NCI-H446 treated with DMSO at 0.1 percent for 48 hours (cell line): ENCODE data around the gene PFKFB1.
"Not testable (repeated sequence)": the region's sequence is repeated elsewhere in the genome, so short reads cannot be mapped to it uniquely, and the experiment has no call there.

Experiments used
- DNase-seq: peaks from one replicate; lab custom pipeline; 2025; lab: John Stamatoyannopoulos, UW

The PFKFB1 gene

GRCh38 chrX:54992911-54993622, 921 bp downstream of the PFKFB1 start:
- no peak for DNase-seq

DNA sequence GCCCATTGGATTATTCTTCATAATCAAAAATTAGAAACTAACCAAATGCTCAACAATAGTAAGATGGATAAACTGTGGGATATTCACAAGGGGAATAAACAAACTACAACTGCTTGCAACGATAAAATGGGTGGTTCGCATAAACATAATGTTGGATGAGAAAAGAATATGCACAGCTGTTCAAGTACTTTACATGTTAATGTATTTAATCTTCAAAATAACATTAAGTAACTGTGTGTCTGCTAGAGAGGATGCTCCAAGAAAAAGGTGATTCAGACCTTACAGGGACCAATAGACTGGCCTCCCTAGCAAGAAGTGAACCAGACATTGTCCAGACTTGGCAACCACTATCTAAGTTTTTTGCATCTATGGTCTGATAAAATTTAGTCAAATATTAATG, 2.3 kb downstream of the PFKFB1 start:
- no peak for DNase-seq

- DNase-seq, result not testable (repeated sequence)
These were observed 10.7 kb downstream of the PFKFB1 start for GRCh38 chrX:54983306-54983705.

DNA sequence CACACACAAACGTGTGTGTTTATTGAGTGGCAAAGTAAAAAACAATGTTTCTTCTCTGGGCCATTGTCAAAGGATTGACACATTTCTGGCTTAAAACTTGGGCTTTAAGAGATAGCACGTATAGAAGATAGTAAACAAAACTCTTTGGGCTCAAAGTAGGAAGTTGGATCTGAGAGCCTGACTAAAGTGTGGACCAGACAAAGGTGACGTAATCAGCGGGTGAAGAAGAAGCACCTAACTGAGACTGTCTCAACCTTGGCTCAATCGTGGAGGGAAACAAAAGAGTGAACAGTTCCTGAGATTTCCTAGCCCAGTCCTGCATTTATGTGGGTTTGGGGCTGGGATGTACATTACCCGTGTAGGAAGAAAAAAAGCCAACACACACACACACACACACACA, 13.7 kb downstream of the PFKFB1 start:
- DNase-seq, result no peak

- DNase-seq, result no peak
These were observed 14.6 kb downstream of the PFKFB1 start for GRCh38 chrX:54979432-54979831.

GRCh38 chrX:54978448-54978847, 15.5 kb downstream of the PFKFB1 start:
- DNase-seq, result no peak

GRCh38 chrX:54977387-54977786, 16.6 kb downstream of the PFKFB1 start:
- DNase-seq, result no peak

- DNase-seq, result no peak
These were observed 29.1 kb downstream of the PFKFB1 start for GRCh38 chrX:54964766-54965497.

- no peak for DNase-seq
These were observed 32.2 kb downstream of the PFKFB1 start for GRCh38 chrX:54961750-54962149.

DNA sequence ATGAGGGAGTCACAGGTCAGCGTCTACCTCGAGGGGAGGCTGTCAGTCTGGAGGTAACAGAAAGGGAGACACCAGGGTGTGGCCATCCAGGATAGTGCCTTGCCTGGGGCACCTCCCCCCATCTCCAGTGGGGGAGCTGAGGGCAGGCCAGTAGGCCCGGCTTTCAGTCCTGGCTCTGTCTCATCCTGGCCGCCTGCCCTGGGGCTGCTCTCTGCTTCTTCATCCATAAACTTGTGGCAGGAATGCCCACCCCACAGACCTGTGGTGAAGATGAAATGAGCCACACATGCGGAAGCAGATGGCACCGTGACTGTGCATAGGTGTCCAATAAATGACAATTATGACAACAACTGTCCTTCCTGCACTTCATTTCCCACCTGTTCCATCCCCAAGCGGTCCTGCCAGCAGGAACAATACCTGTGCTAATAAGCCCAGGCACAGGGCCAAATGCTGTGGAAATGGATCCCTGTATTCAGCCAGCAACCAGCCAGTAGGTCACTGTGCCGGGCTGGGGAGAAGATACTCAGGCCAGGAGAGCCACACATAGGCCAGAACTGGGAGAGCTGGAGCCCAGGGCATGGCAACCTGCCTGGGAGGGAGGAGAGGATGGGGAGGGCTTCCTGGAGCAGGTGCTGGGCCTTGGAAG, 43.1 kb downstream of the PFKFB1 start:
- no peak for DNase-seq

- DNase-seq, result no peak
These were observed 48.8 kb downstream of the PFKFB1 start for GRCh38 chrX:54945224-54945623.

DNA sequence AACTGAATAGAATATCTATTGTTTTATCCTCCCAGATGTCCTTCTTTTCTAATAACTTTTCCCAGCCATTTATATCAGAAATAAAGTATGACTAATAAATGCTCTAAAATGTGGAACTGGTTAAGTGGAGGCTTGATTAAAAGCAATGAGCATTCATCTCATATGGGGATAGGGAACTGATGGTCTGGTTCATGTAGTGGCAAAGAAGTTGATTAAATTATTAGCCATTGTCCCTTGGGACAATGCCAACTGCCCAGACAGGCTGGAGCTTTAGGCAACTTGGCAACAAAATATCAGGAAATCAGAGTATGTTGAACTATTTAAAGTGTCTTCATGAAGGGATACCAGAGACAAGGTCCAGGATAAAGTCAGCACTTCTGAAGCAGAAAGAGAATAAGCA, 49.2 kb downstream of the PFKFB1 start:
- DNase-seq, result no peak

DNA sequence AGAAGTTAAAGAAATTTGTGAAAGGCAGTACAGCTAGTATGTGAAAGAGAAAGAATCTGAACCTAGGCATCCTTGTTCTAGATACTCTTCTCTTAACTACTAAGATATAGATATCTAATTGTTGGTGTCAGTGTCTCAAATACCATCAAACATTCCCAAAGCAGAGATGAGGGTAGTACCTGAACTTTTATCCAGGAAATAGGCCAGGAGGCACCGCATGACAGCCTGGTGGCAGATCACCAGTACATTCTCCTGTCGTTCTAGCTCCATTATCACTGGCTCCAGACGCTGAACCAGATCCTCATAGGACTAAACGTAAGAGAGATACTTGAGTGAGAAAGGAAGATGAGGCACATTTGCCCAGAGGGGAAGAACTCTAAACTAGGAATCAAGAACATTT, 56.6 kb downstream of the PFKFB1 start:
- DNase-seq, result no peak

GRCh38 chrX:54935306-54935705, 58.7 kb downstream of the PFKFB1 start:
- DNase-seq, result no peak

GRCh38 chrX:54934890-54935289, 59.1 kb downstream of the PFKFB1 start:
- no peak for DNase-seq

DNA sequence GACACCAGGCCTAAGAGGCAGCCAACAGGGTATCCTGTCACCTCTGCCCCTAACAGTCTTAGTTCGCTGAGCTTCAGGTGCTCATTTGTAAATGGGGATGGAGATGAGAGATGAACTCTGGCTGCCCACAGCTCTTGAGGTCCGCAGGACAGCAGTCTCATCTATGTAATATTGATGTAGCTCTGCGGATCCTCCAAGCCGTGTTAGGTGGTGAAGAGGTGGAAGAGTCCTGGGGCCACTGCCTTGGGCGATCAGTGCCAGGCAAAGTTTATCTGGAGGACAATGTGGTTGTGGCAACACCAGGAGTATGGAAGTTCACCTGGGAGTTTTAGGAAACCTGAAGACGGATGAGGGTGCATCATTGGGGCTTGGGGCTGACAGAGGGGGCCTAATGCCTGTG, 59.9 kb downstream of the PFKFB1 start:
- DNase-seq, result no peak

- no peak for DNase-seq
These were observed 60.7 kb downstream of the PFKFB1 start for GRCh38 chrX:54933150-54933826.

- DNase-seq, result no peak
These were observed 62.9 kb downstream of the PFKFB1 start for GRCh38 chrX:54931107-54931506.

DNA sequence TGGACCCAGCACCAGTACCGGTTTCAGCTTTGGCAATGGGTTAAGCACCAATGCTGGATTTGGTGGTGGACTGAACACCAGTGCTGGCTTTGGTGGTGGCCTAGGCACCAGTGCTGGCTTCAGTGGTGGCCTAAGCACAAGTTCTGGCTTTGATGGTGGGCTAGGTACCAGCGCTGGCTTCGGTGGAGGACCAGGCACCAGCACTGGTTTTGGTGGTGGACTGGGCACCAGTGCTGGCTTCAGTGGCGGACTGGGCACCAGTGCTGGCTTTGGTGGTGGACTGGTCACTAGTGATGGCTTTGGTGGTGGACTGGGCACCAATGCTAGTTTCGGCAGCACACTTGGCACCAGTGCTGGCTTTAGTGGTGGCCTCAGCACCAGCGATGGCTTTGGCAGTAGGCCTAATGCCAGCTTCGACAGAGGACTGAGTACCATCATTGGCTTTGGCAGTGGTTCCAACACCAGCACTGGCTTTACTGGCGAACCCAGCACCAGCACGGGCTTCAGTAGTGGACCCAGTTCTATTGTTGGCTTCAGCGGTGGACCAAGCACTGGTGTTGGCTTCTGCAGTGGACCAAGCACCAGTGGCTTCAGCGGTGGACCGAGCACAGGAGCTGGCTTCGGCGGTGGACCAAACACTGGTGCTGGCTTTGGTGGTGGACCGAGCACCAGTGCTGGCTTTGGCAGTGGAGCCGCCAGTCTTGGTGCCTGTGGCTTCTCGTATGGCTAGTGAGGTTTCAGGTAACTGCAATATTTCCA, 63.5 kb downstream of the PFKFB1 start:
- no peak for DNase-seq

GRCh38 chrX:54928876-54929275, 65.1 kb downstream of the PFKFB1 start:
- DNase-seq, result no peak

GRCh38 chrX:54926978-54927377, 67.0 kb downstream of the PFKFB1 start:
- no peak for DNase-seq

DNA sequence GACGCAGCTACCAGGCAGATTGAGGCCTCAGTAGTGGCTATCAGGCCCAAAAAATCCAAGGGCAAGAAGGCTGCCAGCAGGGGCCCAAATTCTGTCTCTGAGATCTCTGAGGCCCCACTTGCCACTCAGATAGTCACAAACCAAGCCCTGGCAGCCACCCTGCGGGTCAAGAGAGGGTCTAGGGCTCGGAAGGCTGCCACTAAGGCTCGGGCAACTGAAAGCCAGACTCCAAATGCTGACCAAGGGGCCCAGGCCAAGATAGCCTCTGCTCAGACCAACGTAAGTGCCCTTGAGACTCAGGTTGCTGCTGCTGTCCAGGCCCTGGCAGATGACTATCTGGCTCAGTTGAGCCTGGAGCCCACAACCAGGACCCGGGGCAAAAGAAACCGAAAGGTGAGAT, 70.6 kb downstream of the PFKFB1 start:
- DNase-seq, result no peak
